ENCODE measurements around the gene ESCO1. TPM values are rescaled to one million over a fixed set of nuclear protein-coding genes. Genes with fewer than 3 reads are reported as not detected.
A peak's percentile ranks its signal among the peaks of the same experiment; 100 is the strongest.

The ESCO1 gene
- total RNA-seq, 1 donor from 2014 or later: 14.3 TPM

DNA sequence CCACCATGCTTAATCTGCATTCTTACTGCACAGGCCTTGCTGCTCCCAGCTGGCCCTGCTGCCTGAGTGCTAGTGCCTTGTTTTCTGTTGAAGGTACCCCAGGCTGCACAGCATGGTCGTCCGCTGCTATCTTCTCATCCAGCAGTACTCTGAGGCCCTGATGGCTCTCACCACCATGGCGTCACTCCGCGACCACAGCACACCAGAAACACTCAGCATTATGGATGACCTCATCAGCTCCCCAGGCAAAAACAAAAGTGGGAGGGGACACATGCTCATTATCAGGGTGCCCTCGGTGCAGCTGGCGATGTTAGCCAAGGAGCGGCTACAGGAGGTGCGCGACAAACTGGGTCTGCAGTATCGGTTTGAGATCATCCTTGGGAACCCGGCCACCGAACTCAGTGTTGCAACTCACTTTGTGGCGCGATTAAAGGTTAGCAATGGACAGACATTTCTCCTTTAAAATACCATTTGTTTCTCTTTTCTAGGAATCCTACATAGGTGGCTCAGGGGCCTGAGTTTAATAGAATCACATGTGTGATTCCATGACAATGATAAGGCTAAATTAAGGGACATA lies 110.5 kb downstream of the ESCO1 start:
- no peaks in the 10 kb centered on the region for H3K4me1 Mint-ChIP-seq (ENCODE audit: low read depth, unreplicated experiment)
- no peak overlapping the region for H3K27ac Mint-ChIP-seq (ENCODE audit: unreplicated experiment)
- no peak for DNase-seq
- no peak overlapping the region for H3K4me3 Mint-ChIP-seq (ENCODE audit: unreplicated experiment)
- TF ChIP-seq, protein P1, sequence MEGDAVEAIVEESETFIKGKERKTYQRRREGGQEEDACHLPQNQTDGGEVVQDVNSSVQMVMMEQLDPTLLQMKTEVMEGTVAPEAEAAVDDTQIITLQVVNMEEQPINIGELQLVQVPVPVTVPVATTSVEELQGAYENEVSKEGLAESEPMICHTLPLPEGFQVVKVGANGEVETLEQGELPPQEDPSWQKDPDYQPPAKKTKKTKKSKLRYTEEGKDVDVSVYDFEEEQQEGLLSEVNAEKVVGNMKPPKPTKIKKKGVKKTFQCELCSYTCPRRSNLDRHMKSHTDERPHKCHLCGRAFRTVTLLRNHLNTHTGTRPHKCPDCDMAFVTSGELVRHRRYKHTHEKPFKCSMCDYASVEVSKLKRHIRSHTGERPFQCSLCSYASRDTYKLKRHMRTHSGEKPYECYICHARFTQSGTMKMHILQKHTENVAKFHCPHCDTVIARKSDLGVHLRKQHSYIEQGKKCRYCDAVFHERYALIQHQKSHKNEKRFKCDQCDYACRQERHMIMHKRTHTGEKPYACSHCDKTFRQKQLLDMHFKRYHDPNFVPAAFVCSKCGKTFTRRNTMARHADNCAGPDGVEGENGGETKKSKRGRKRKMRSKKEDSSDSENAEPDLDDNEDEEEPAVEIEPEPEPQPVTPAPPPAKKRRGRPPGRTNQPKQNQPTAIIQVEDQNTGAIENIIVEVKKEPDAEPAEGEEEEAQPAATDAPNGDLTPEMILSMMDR (IDR thresholded peaks at IDR 0.05; ENCODE audit: partially characterized antibody, unreplicated experiment): no peak
- H3K27me3 Mint-ChIP-seq (ENCODE audit: unreplicated experiment): no peaks in the 10 kb centered on the region
- H3K36me3 Mint-ChIP-seq (ENCODE audit: unreplicated experiment): no peaks in the 10 kb centered on the region
- no peaks in the 10 kb centered on the region for H3K9me3 Mint-ChIP-seq (ENCODE audit: unreplicated experiment)

DNA sequence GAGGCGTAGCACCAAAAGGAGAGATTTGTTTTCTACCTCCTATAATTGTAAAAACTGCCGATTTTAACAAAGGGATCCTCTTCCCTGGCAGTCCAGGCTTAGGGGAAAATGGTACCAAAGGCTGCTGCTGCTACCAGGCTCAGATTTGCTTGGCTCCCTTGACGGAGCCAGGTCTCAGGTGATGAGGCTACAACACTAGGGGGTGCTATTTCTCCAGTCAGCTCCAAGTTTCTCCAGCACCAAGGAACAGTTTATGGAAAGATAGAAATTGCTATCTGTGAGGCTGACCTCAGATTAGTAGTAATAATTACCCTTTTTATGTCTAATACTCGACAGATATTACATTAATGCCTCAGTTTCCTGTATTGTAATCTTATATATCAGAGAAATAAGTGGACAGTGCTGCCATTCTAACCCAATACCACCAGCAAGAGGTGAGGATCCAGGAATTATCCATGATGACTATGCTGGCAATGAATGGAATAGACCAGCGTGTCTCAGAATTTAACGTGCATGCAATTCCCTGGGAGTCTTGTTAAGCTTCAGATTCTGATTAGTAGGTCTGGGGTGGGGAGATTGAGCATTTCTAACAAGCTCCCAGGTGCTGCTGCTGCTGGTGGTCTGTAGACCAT lies 111.3 kb downstream of the ESCO1 start:
- DNase-seq: peak; percentile 49
- no peaks in the 10 kb centered on the region for H3K4me1 Mint-ChIP-seq (ENCODE audit: low read depth, unreplicated experiment)
- no peaks in the 10 kb centered on the region for H3K36me3 Mint-ChIP-seq (ENCODE audit: unreplicated experiment)
- no peak overlapping the region for H3K27ac Mint-ChIP-seq (ENCODE audit: unreplicated experiment)
- H3K4me3 Mint-ChIP-seq (ENCODE audit: unreplicated experiment): no peak overlapping the region
- H3K9me3 Mint-ChIP-seq (ENCODE audit: unreplicated experiment): no peaks in the 10 kb centered on the region
- no peaks in the 10 kb centered on the region for H3K27me3 Mint-ChIP-seq (ENCODE audit: unreplicated experiment)
- TF ChIP-seq, protein P1 (IDR thresholded peaks at IDR 0.05; ENCODE audit: partially characterized antibody, unreplicated experiment): peak; percentile 80

DNA sequence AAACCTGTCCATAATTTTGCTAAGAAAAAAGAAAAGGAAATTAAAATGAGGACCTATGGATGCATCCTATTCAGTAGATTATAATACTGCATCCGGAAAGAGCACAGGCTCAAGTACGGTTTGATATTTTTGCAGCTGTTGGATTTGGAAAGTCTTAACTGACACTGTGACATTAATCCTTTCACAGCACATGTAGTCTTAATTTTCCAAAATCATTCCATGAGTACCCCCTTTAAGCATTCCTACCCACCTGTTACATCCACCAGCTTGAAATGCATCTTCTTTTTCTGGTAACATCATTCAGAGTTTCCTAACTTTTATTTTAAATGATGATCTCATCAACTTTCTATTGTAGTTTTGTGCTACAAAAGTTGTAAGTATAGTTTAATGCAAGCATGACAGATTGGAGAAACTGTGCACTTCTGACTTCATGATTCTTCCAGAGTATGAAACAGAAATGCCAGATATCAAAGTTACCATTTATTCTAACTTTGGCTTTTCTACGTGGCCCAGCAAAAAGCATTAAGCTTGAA lies 113.5 kb downstream of the ESCO1 start:
- Mint-ChIP-seq H3K4me3 (ENCODE audit: unreplicated experiment) (no peak overlapping the region), H3K9me3 (ENCODE audit: unreplicated experiment) (no peaks in the 10 kb centered on the region)

DNA sequence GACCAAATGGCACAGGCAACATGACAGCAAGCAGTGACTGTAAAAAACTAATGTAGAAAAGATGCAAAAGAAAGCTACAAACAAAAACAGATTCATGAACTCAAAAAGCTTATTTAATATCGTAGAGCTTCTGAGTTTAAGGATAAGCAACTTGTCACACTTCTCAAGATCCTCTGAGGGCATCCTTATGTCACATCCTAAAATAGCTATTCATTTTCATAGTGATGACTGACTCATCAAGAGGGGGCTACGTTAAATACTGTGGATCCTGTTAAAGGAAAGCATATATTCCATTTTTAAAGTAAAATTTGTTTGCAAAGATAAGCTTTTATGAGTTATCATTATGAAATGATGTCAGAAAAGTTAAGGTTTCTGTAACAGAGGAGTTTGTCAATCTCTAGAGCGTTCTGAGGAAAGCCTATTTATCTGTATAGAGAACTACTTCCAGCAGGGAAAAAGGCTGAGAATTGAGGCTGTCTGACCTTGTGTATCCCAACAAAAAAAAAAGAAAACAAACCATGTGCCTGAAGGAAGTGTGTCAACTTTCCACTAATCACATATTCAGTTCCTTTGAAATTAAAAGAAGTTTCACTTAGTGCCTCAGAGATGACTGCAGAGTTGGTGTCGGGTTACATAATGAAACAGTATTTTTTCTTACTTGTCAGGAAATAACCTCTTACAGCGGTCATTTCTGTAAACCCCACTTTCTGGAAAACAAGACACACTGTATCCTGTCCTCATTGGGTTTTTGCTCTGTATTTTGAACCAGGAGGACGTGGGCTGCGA lies 115.5 kb downstream of the ESCO1 start:
- Mint-ChIP-seq H3K4me3 (ENCODE audit: unreplicated experiment) (no peak overlapping the region), H3K9me3 (ENCODE audit: unreplicated experiment) (no peaks in the 10 kb centered on the region), H3K27ac (ENCODE audit: unreplicated experiment) (no peak overlapping the region), H3K4me1 (ENCODE audit: low read depth, unreplicated experiment) (no peaks in the 10 kb centered on the region), H3K36me3 (ENCODE audit: unreplicated experiment) (no peaks in the 10 kb centered on the region), H3K27me3 (ENCODE audit: unreplicated experiment) (no peaks in the 10 kb centered on the region)
- no peak for DNase-seq
- TF ChIP-seq, protein P1 (IDR thresholded peaks at IDR 0.05; ENCODE audit: partially characterized antibody, unreplicated experiment): no peak

More for the DNA sequence above, 113.5 kb downstream of the ESCO1 start:
- H3K36me3 Mint-ChIP-seq (ENCODE audit: unreplicated experiment): no peaks in the 10 kb centered on the region
- TF ChIP-seq, protein P1 (IDR thresholded peaks at IDR 0.05; ENCODE audit: partially characterized antibody, unreplicated experiment): no peak
- H3K27ac Mint-ChIP-seq (ENCODE audit: unreplicated experiment): no peak overlapping the region
- DNase-seq: no peak
- no peaks in the 10 kb centered on the region for H3K27me3 Mint-ChIP-seq (ENCODE audit: unreplicated experiment)
- H3K4me1 Mint-ChIP-seq (ENCODE audit: low read depth, unreplicated experiment): no peaks in the 10 kb centered on the region
